GM12878 (cell line): ENCODE results near the gene LSM14B.

Source experiments
- CTCF ChIP-seq, 3 experiments: IDR thresholded peaks in 2 of 3; conservative IDR thresholded peaks in 1 of 3; 2 replicates each; pipeline ENCODE4 v1.5.1; 2011; ENCODE audit warnings: low read depth in 3 of 3, low read length in 3 of 3, mild to moderate bottlenecking in 3 of 3, control low read depth in 2 of 3, moderate library complexity in 2 of 3, inconsistent platforms in 1 of 3, mixed read lengths in 1 of 3; ENCODE audit not compliant: control insufficient read depth in 2 of 3, insufficient read depth in 1 of 3; ENCODE audit errors: extremely low read depth in 1 of 3
- NFYB ChIP-seq: IDR thresholded peaks from 2 replicates; pipeline ENCODE4 v1.6.1; 2011; ENCODE audit warnings: low read depth, mild to moderate bottlenecking, low read length, improper control_type of control experiment, moderate library complexity; ENCODE audit not compliant: insufficient read depth
- NR2F1 ChIP-seq: fragments of 450-650 bp; conservative IDR thresholded peaks from 2 replicates; pipeline ENCODE4 v1.6.1; 2017; ENCODE audit warnings: mild to moderate bottlenecking
- TAF1 ChIP-seq: IDR thresholded peaks from 2 replicates; pipeline ENCODE4 v1.6.1; 2011; ENCODE audit warnings: mild to moderate bottlenecking, low read depth, low read length, borderline replicate concordance
- USF1 ChIP-seq: IDR thresholded peaks from 2 replicates; pipeline ENCODE4 v1.6.1; 2011; ENCODE audit warnings: borderline replicate concordance, low read depth, mild to moderate bottlenecking, moderate library complexity, mixed read lengths, low read length; ENCODE audit not compliant: insufficient read depth; ENCODE audit errors: extremely low read length

DNA sequence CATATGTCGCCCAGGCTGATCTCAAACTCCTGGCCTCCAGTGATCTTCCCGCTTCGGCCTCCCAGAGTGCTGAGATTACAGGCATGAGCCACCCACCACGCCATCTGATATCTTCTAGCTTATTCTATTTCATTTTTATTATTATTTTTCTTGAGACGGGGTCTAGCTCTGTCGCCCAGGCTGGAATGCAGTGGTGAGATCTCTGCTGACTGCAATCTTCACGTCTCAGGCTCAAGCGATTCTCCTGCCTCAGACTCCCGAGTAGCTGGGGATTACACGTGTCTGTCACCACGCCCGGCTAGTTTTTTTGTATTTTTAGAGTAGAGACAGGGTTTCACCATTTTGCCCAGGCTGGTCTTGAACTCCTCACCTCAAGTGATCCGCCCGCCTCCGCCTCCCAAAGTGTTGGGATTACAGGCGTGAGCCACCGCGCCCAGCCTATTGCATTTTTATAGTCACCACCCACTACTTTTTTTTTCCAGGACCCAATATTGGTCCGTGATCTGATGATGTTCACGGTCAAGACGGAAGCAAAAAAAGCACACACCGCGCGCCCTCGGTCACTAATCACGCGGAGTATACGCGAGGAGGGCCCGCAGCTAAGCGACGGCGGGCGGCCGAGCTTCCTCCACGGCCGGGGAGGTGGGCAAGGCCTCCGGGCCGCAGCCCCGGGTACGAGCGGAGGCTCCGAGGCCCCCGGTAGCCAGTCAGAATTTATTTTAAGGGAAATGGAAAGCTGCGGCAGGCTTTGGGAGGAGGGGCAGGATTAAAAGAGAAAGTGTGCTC is 1.1 kb upstream of the LSM14B start:
- TF ChIP-seq USF1 (no peak), NR2F1 (no peak), NFYB (no peak), CTCF (IDR thresholded peaks at IDR 0.05 in 2 of 3, conservative IDR thresholded peaks at IDR 0.05 in 1 of 3; ENCODE audit: control insufficient read depth in 2 of 3, extremely low read depth in 1 of 3, insufficient read depth in 1 of 3, low read depth in 3 of 3, low read length in 3 of 3) (no peak), TAF1 (peak; percentile 26; the same call in 1 of the 2 replicates)
